ENCODE results near the gene S100A9.

GRCh38 chr1:153370146-153370545 lies 12.5 kb downstream of the S100A9 start:
- TF ChIP-seq, protein P1, sequence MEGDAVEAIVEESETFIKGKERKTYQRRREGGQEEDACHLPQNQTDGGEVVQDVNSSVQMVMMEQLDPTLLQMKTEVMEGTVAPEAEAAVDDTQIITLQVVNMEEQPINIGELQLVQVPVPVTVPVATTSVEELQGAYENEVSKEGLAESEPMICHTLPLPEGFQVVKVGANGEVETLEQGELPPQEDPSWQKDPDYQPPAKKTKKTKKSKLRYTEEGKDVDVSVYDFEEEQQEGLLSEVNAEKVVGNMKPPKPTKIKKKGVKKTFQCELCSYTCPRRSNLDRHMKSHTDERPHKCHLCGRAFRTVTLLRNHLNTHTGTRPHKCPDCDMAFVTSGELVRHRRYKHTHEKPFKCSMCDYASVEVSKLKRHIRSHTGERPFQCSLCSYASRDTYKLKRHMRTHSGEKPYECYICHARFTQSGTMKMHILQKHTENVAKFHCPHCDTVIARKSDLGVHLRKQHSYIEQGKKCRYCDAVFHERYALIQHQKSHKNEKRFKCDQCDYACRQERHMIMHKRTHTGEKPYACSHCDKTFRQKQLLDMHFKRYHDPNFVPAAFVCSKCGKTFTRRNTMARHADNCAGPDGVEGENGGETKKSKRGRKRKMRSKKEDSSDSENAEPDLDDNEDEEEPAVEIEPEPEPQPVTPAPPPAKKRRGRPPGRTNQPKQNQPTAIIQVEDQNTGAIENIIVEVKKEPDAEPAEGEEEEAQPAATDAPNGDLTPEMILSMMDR (IDR thresholded peaks at IDR 0.05): no peak
- TF ChIP-seq POLR2AphosphoS5 (IDR thresholded peaks at IDR 0.05; ENCODE audit: low read depth, low read length): no peak
- no peak for TF ChIP-seq TCF7L2 (IDR thresholded peaks at IDR 0.05; ENCODE audit: low read depth, low read length)

All from Panc1 (cell line).